H1 (cell line): ENCODE measurements around the gene NXN. TPM values are rescaled to one million over a fixed set of nuclear protein-coding genes. Genes with fewer than 3 reads are reported as not detected.

ENCODE experiments used
- CTCF ChIA-PET: fragments of 300-600 bp; sonication (Branson Sonifier 250); formaldehyde crosslinking; loops from one replicate; lab custom pipeline; 2021; ENCODE audit not compliant: partially characterized antibody; lab: Charles Lee
- POLR2A ChIA-PET: fragments of 300-600 bp; sonication (Branson Sonifier 250); formaldehyde crosslinking; loops from one replicate; lab custom pipeline; 2021; ENCODE audit warnings: inconsistent platforms; ENCODE audit not compliant: partially characterized antibody; lab: Charles Lee
- DNase-seq, 2 experiments: peaks; one replicate each; pipeline versions ENCODE4 v3.0.0 to v3.0.0-alpha.2; 2010 to 2022; ENCODE audit warnings: low spot score in 2 of 2, low read depth in 1 of 2, mixed read lengths in 1 of 2
- FAIRE-seq: peaks from 2 replicates; lab custom pipeline; 2011; peaks lifted over from hg19 to GRCh38; lab: Jason Lieb, UNC
- H2AFZ ChIP-seq: 2 replicates; pipeline ENCODE4 v1.8.1; 2012; ENCODE audit warnings: low read length, inconsistent platforms
- H2AK5ac ChIP-seq: 2 replicates; pipeline ENCODE4 v1.6.1; 2013; ENCODE audit warnings: low read depth, low read length
- H2BK120ac ChIP-seq: replicated peaks from 2 replicates; pipeline ENCODE3; 2013; ENCODE audit warnings: low read depth, low read length, inconsistent platforms
- H2BK12ac ChIP-seq: 2 replicates; pipeline ENCODE4 v1.6.1; 2013; ENCODE audit warnings: low read depth, low read length
- H2BK15ac ChIP-seq: 2 replicates; pipeline ENCODE4 v1.6.1; 2013; ENCODE audit warnings: low read length
- H2BK20ac ChIP-seq: 2 replicates; pipeline ENCODE4 v1.6.1; 2013; ENCODE audit warnings: low read length
- H2BK5ac ChIP-seq: 2 replicates; pipeline ENCODE4 v1.6.1; 2013; ENCODE audit warnings: low read depth, low read length
- H3K14ac ChIP-seq: 2 replicates; pipeline ENCODE4 v1.6.1; 2013; ENCODE audit warnings: inconsistent platforms; ENCODE audit not compliant: insufficient read length
- H3K18ac ChIP-seq: 2 replicates; pipeline ENCODE4 v1.6.1; 2013; ENCODE audit warnings: low read length; ENCODE audit errors: extremely low read depth
- H3K23ac ChIP-seq: 2 replicates; pipeline ENCODE4 v1.6.1; 2013; ENCODE audit warnings: inconsistent platforms; ENCODE audit not compliant: insufficient read length
- H3K23me2 ChIP-seq: 2 replicates; pipeline ENCODE4 v1.6.1; 2013; ENCODE audit warnings: low read depth, low read length
- H3K27ac ChIP-seq: 2 replicates; pipeline ENCODE4 v1.6.1; 2011; ENCODE audit warnings: low read depth, low read length, inconsistent platforms
- H3K27me3 ChIP-seq, 4 experiments: replicated peaks in 1 of 4; 1 replicate in 1 of 4; 2 replicates in 3 of 4; pipeline versions ENCODE4 v1.6.1 to v1.8.1; 2011 to 2013; ENCODE audit warnings: low read length in 3 of 4, mild to moderate bottlenecking in 3 of 4, inconsistent platforms in 2 of 4, mixed read lengths in 2 of 4, moderate library complexity in 1 of 4; ENCODE audit not compliant: control insufficient read depth in 3 of 4, insufficient read depth in 3 of 4; ENCODE audit errors: extremely low read depth in 1 of 4
- H3K36me3 ChIP-seq, 4 experiments: 2 replicates each; pipeline versions ENCODE4 v1.6.1 to v1.8.1; 2011 to 2013; ENCODE audit warnings: mild to moderate bottlenecking in 4 of 4, low read length in 3 of 4, moderate library complexity in 2 of 4, control low read depth in 1 of 4, inconsistent platforms in 1 of 4; ENCODE audit not compliant: insufficient read depth in 4 of 4, control insufficient read depth in 2 of 4
- H3K4ac ChIP-seq: replicated peaks from 2 replicates; pipeline ENCODE3; 2013; ENCODE audit warnings: low read length, low read depth, mixed read lengths, inconsistent platforms; ENCODE audit not compliant: insufficient read length
- H3K4me1 ChIP-seq, 4 experiments: replicated peaks in 1 of 4; 1 replicate in 1 of 4; 2 replicates in 3 of 4; pipeline versions ENCODE4 v1.6.1 to v1.8.1; 2011 to 2013; ENCODE audit warnings: low read length in 3 of 4, inconsistent platforms in 2 of 4, mixed read lengths in 1 of 4; ENCODE audit not compliant: insufficient read depth in 4 of 4, control insufficient read depth in 3 of 4
- H3K4me2 ChIP-seq, 2 experiments: 2 replicates each; pipeline versions ENCODE4 v1.6.1 to v1.8.1; 2011 to 2013; ENCODE audit warnings: low read depth in 2 of 2, low read length in 2 of 2, control low read depth in 1 of 2, inconsistent platforms in 1 of 2, mild to moderate bottlenecking in 1 of 2; ENCODE audit not compliant: insufficient read depth in 1 of 2
- H3K4me3 ChIP-seq, 4 experiments: fragments of 200-600, 300-600 bp in 1 of 4; sonication (generic), shearing (Covaris generic), sonication (Bioruptor Twin) in 1 of 4; 2 replicates each; pipeline versions ENCODE4 v1.5.1 to v1.8.1; 2011 to 2016; ENCODE audit warnings: low read length in 4 of 4, low read depth in 3 of 4, control low read depth in 2 of 4, inconsistent platforms in 2 of 4, mild to moderate bottlenecking in 2 of 4, mixed read lengths in 1 of 4, moderate library complexity in 1 of 4; ENCODE audit not compliant: insufficient read depth in 2 of 4; ENCODE audit errors: extremely low read depth in 1 of 4
- H3K56ac ChIP-seq: replicated peaks from 2 replicates; pipeline ENCODE3; 2013; ENCODE audit warnings: low read depth, mild to moderate bottlenecking, mixed read lengths, low read length, inconsistent platforms; ENCODE audit not compliant: insufficient read length
- H3K79me1 ChIP-seq: 2 replicates; pipeline ENCODE4 v1.6.1; 2013; ENCODE audit warnings: low read depth, low read length, control low read depth
- H3K79me2 ChIP-seq, 2 experiments: 2 replicates each; pipeline versions ENCODE4 v1.6.1 to v1.8.1; 2012 to 2013; ENCODE audit warnings: low read length in 2 of 2, mild to moderate bottlenecking in 2 of 2, inconsistent platforms in 1 of 2; ENCODE audit not compliant: insufficient read depth in 2 of 2, control insufficient read depth in 1 of 2
- H3K9ac ChIP-seq, 4 experiments: replicated peaks in 1 of 4; 1 replicate in 1 of 4; 2 replicates in 3 of 4; pipeline versions ENCODE4 v1.6.1 to v1.8.1; 2011 to 2013; ENCODE audit warnings: low read depth in 3 of 4, low read length in 3 of 4, control low read depth in 2 of 4, mild to moderate bottlenecking in 2 of 4, moderate library complexity in 2 of 4, inconsistent platforms in 1 of 4; ENCODE audit errors: extremely low read depth in 1 of 4
- H3K9me3 ChIP-seq, 2 experiments: 2 replicates each; pipeline versions ENCODE4 v1.6.1 to v1.8.1; 2012 to 2013; ENCODE audit warnings: mild to moderate bottlenecking in 2 of 2, moderate library complexity in 2 of 2, control low read depth in 1 of 2, inconsistent platforms in 1 of 2, low read depth in 1 of 2, low read length in 1 of 2, mixed read lengths in 1 of 2; ENCODE audit not compliant: insufficient read depth in 2 of 2
- H4K20me1 ChIP-seq, 2 experiments: replicated peaks in 1 of 2; 2 replicates each; pipeline versions ENCODE3 to v1.8.1; 2011 to 2013; ENCODE audit warnings: inconsistent platforms in 2 of 2, low read length in 2 of 2, mild to moderate bottlenecking in 1 of 2; ENCODE audit not compliant: insufficient read depth in 2 of 2, control insufficient read depth in 1 of 2
- H4K5ac ChIP-seq: 2 replicates; pipeline ENCODE4 v1.6.1; 2013; ENCODE audit warnings: low read length, low read depth, mixed read lengths, inconsistent platforms; ENCODE audit not compliant: insufficient read length
- H4K8ac ChIP-seq: 2 replicates; pipeline ENCODE4 v1.8.0; 2013; ENCODE audit warnings: mild to moderate bottlenecking, moderate library complexity, low read length, inconsistent platforms; ENCODE audit not compliant: insufficient read depth; ENCODE audit errors: extremely low read depth
- H4K91ac ChIP-seq: replicated peaks from 2 replicates; pipeline ENCODE3; 2013; ENCODE audit warnings: low read length, mixed read lengths, inconsistent platforms; ENCODE audit not compliant: insufficient read length
- EZH2 ChIP-seq: fragments of 200-600 bp; sonication (generic); IDR thresholded peaks from 2 replicates; pipeline ENCODE4 v1.7.1; 2012; ENCODE audit warnings: low read depth, mild to moderate bottlenecking, moderate library complexity, low read length, inconsistent platforms; ENCODE audit not compliant: severe bottlenecking
- KDM1A ChIP-seq: fragments of 200-600, 300-600 bp; sonication (generic); IDR thresholded peaks from 2 replicates; pipeline ENCODE4 v1.7.1; 2016; ENCODE audit warnings: mild to moderate bottlenecking, low read length, borderline replicate concordance
- SP4 ChIP-seq: IDR thresholded peaks from 2 replicates; pipeline ENCODE4 v1.6.1; 2012; ENCODE audit warnings: low read length, inconsistent platforms
- WGBS, 2 experiments: shearing (Covaris generic) in 1 of 2; methylation state at CpG; one replicate each; pipeline versions ENCODE4 v1.1.6 to v1.1.7; 2013 to 2015; ENCODE audit warnings: low lambda C conversion rate in 2 of 2, mixed read lengths in 2 of 2, inconsistent platforms in 1 of 2, low coverage in 1 of 2, missing lambda C conversion rate in 1 of 2; ENCODE audit not compliant: insufficient replicate concordance in 2 of 2, insufficient coverage in 1 of 2, insufficient read length in 1 of 2; ENCODE audit errors: extremely low coverage in 1 of 2, missing lambda C conversion rate in 1 of 2; 5-methylcytosine and 5-hydroxymethylcytosine counted together
- polyA plus RNA-seq, 7 experiments: library from polyadenylated mRNA; depleted of rRNA in 3 of 7; stranded (reverse) in 5 of 7; unstranded in 2 of 7; fragments of >200 nt in 5 of 7; fragments of 200-250 nt in 2 of 7; gene quantifications; 1 replicate in 5 of 7; 2 replicates in 1 of 7; 4 replicates in 1 of 7; pipeline versions ENCODE4 v1.2.1 to v1.2.3, GENCODE V29; 2011 to 2013; ENCODE audit warnings: missing spikeins in 2 of 7, mixed read lengths in 2 of 7
- total RNA-seq: library from RNA; stranded (reverse); fragmentation: NEBNext Ultra II Directional; extraction: Animal tissue kit (Norgen Biotek cat#: 25700); gene quantifications from 2 replicates; pipeline ENCODE4 v1.2.1, GENCODE V29; 2021

NXN gene
- total and polyA plus RNA-seq, 2 of the 8 experiments (the other 6 are each of a cell fraction or from before 2014, with no cell fraction given): 94.1 to 107 TPM

- TF ChIP-seq EZH2: no peak
- TF ChIP-seq KDM1A: no peak
- TF ChIP-seq SP4: no peak
- TF ChIP-seq, all 59 proteins: peak for 0
- no peak overlapping the region for H4K5ac ChIP-seq
- H3K4me2 ChIP-seq: no peak overlapping the region
- H2AK5ac ChIP-seq: no peak overlapping the region
- H2BK12ac ChIP-seq: no peak overlapping the region
- CTCF ChIA-PET: no interaction called here
- H3K56ac ChIP-seq: no peak overlapping the region
- no peak overlapping the region for H3K9ac ChIP-seq
- FAIRE-seq (no peak), DNase-seq (no peak)
- H3K27me3 ChIP-seq: no peaks in the 10 kb centered on the region
- H3K9me3 ChIP-seq: no peaks in the 10 kb centered on the region
- 95% methylated on average over 19 of the region's 19 CpGs; no CpG with 5 or more reads in 1 of the 2 experiments for WGBS, 2 experiments
- H3K79me2 ChIP-seq: peaks cover 0 to 24% of the 10 kb centered on the region in 2 experiments; a peak in 2 of 4 replicates
- no peak overlapping the region for H2AFZ ChIP-seq
- H3K18ac ChIP-seq: no peak overlapping the region
- H3K4me3 ChIP-seq: no peak overlapping the region
- no peak overlapping the region for H2BK120ac ChIP-seq
- H4K8ac ChIP-seq: peak overlapping the region; percentile 68; the same call in 1 of the 2 replicates
- H4K91ac ChIP-seq: no peak overlapping the region
- POLR2A ChIA-PET: interaction anchor here (1.3 kb wide), 1 partner anchor 16 kb away, joined by 4 read pairs; no protein-coding TSS in a partner anchor
- no peaks in the 10 kb centered on the region for H3K23me2 ChIP-seq
- H3K79me1 ChIP-seq: peaks cover 13% of the 10 kb centered on the region
- H2BK15ac ChIP-seq: no peak overlapping the region
- peaks cover 0 to 3% (median 0%) of the 10 kb centered on the region in 4 experiments; a peak in 2 of 8 replicates for H3K36me3 ChIP-seq
- peaks cover 2 to 4% of the 10 kb centered on the region in 2 experiments for H4K20me1 ChIP-seq
- no peak overlapping the region for H3K23ac ChIP-seq
- H3K4me1 ChIP-seq: no peaks in the 10 kb centered on the region; a peak in 3 of 7 replicates
- no peak overlapping the region for H2BK20ac ChIP-seq
- no peak overlapping the region for H2BK5ac ChIP-seq
- H3K14ac ChIP-seq: no peak overlapping the region
- H3K4ac ChIP-seq: no peak overlapping the region
- no peak overlapping the region for H3K27ac ChIP-seq
Observed at GRCh38 chr17:830381-830780, 149.2 kb downstream of the NXN start.
